ENCODE measurements around the gene GLOD4.

The GLOD4 gene

GRCh38 chr17:732902-733720 lies 49.0 kb downstream of the GLOD4 start:
- Histone ChIP-seq H3K9me2 (ENCODE audit: low read depth, low read length) (no peaks in the 10 kb centered on the region), H3K9ac (ENCODE audit: low read length) (peak overlapping the region; percentile 83), H3K4me2 (ENCODE audit: low read length) (peak overlapping the region; percentile 69), H3K27ac (ENCODE audit: low read depth, low read length, poor library complexity, severe bottlenecking) (no peak overlapping the region), H3K27me3 (ENCODE audit: insufficient read depth, low read length) (peaks cover 5% of the 10 kb centered on the region; the same call in 1 of the 2 replicates), H3K79me2 (ENCODE audit: insufficient read depth, low read length) (no peaks in the 10 kb centered on the region), H3K9me3 (ENCODE audit: low read length) (no peaks in the 10 kb centered on the region), H3K36me3 (ENCODE audit: insufficient read depth, low read length) (peaks cover 9% of the 10 kb centered on the region; the same call in 1 of the 2 replicates), H4K20me1 (ENCODE audit: insufficient read depth, low read length) (no peaks in the 10 kb centered on the region), H3K4me1 (ENCODE audit: insufficient read depth, low read length, severe bottlenecking) (peaks cover 16% of the 10 kb centered on the region), H2AFZ (ENCODE audit: low read length) (no peak overlapping the region), H3K4me3 (ENCODE audit: low read depth, low read length, poor library complexity, severe bottlenecking) (peak overlapping the region; percentile 84), H3F3A (ENCODE audit: insufficient read depth, low read length) (no peaks in the 10 kb centered on the region)
- TF ChIP-seq CTCF (IDR thresholded peaks at IDR 0.05; ENCODE audit: low read length) = no peak
- TF ChIP-seq EZH2 (IDR thresholded peaks at IDR 0.05; ENCODE audit: borderline replicate concordance, low read length) = no peak

- Histone ChIP-seq H3K9me3 (ENCODE audit: low read length) (no peaks in the 10 kb centered on the region), H3K79me2 (ENCODE audit: insufficient read depth, low read length) (no peaks in the 10 kb centered on the region), H3K4me2 (ENCODE audit: low read length) (peak within 1 kb of the TSS; percentile 77), H3K36me3 (ENCODE audit: insufficient read depth, low read length) (peaks cover 2% of the 10 kb centered on the region; the same call in 1 of the 2 replicates), H3K9me2 (ENCODE audit: low read depth, low read length) (no peaks in the 10 kb centered on the region), H3F3A (ENCODE audit: insufficient read depth, low read length) (no peaks in the 10 kb centered on the region), H3K27ac (ENCODE audit: low read depth, low read length, poor library complexity, severe bottlenecking) (no peak within 1 kb of the TSS), H3K4me1 (ENCODE audit: insufficient read depth, low read length, severe bottlenecking) (peaks cover 16% of the 10 kb centered on the region), H3K9ac (ENCODE audit: low read length) (peak within 1 kb of the TSS; percentile 83), H2AFZ (ENCODE audit: low read length) (no peak within 1 kb of the TSS), H4K20me1 (ENCODE audit: insufficient read depth, low read length) (no peaks in the 10 kb centered on the region), H3K4me3 (ENCODE audit: low read depth, low read length, poor library complexity, severe bottlenecking) (peak within 1 kb of the TSS; percentile 84), H3K27me3 (ENCODE audit: insufficient read depth, low read length) (peaks cover 5% of the 10 kb centered on the region; the same call in 1 of the 2 replicates)
- TF ChIP-seq EZH2 (IDR thresholded peaks at IDR 0.05; ENCODE audit: borderline replicate concordance, low read length) (no peak), CTCF (IDR thresholded peaks at IDR 0.05; ENCODE audit: low read length) (no peak)
These were observed 49.8 kb downstream of the GLOD4 start, which contains the start of gene TLCD3A for GRCh38 chr17:732067-732901. TSS of gene TLCD3A (plus strand) at chr17:732596. CDS start at chr17:732648, 52 bp downstream.

GRCh38 chr17:731644-732066 lies 50.4 kb downstream of the GLOD4 start:
- H2AFZ ChIP-seq (ENCODE audit: low read length) = no peak overlapping the region

More at GRCh38 chr17:731644-732066, 50.4 kb downstream of the GLOD4 start:
- peaks cover 5% of the 10 kb centered on the region; the same call in 1 of the 2 replicates for H3K27me3 ChIP-seq (ENCODE audit: insufficient read depth, low read length)
- no peaks in the 10 kb centered on the region for H3K9me2 ChIP-seq (ENCODE audit: low read depth, low read length)
- H3K4me3 ChIP-seq (ENCODE audit: low read depth, low read length, poor library complexity, severe bottlenecking) = peak overlapping the region; percentile 68
- H3K9me3 ChIP-seq (ENCODE audit: low read length) = no peaks in the 10 kb centered on the region
- no peaks in the 10 kb centered on the region for H3F3A ChIP-seq (ENCODE audit: insufficient read depth, low read length)
- no peaks in the 10 kb centered on the region for H3K79me2 ChIP-seq (ENCODE audit: insufficient read depth, low read length)
- TF ChIP-seq CTCF (IDR thresholded peaks at IDR 0.05; ENCODE audit: low read length) (no peak), EZH2 (IDR thresholded peaks at IDR 0.05; ENCODE audit: borderline replicate concordance, low read length) (no peak)
- no peaks in the 10 kb centered on the region for H3K36me3 ChIP-seq (ENCODE audit: insufficient read depth, low read length)
- no peak overlapping the region for H3K27ac ChIP-seq (ENCODE audit: low read depth, low read length, poor library complexity, severe bottlenecking)
- H4K20me1 ChIP-seq (ENCODE audit: insufficient read depth, low read length) = no peaks in the 10 kb centered on the region
- peaks cover 16% of the 10 kb centered on the region for H3K4me1 ChIP-seq (ENCODE audit: insufficient read depth, low read length, severe bottlenecking)
- peak overlapping the region; percentile 71 for H3K9ac ChIP-seq (ENCODE audit: low read length)
- peak overlapping the region; percentile 77 for H3K4me2 ChIP-seq (ENCODE audit: low read length)

Data from OCI-LY1 (cell line).